Ascending aorta (tissue), 2 donors: Measurements from ENCODE around the gene FHOD3. TPM values are rescaled to one million over a fixed set of nuclear protein-coding genes. Genes with fewer than 3 reads are reported as not detected.

Source experiments
- DNase-seq, 2 donors: peaks; one replicate each; pipeline ENCODE4 v3.0.0-alpha.2; 2019; ENCODE audit warnings: low spot score in 2 of 2
- H3K27ac ChIP-seq, 2 donors: fragments of 200-600 bp; sonication (generic); one replicate each; pipeline ENCODE4 v1.5.1; 2016 to 2017; ENCODE audit warnings: mild to moderate bottlenecking in 1 of 2
- H3K27me3 ChIP-seq: fragments of 200-600 bp; sonication (generic); one replicate; pipeline ENCODE4 v1.5.1; 2017
- H3K36me3 ChIP-seq, 2 donors: fragments of 200-600 bp; sonication (generic); one replicate each; pipeline ENCODE4 v1.5.1; 2016
- H3K4me1 ChIP-seq, 2 donors: fragments of 200-600 bp; sonication (generic); one replicate each; pipeline ENCODE4 v1.5.1; 2016 to 2017; ENCODE audit warnings: mild to moderate bottlenecking in 1 of 2
- H3K4me3 ChIP-seq, 2 donors: fragments of 200-600 bp; sonication (generic); one replicate each; pipeline ENCODE4 v1.5.1; 2016 to 2017; ENCODE audit warnings: mild to moderate bottlenecking in 1 of 2
- H3K9me3 ChIP-seq, 2 donors: fragments of 200-600 bp; sonication (generic); one replicate each; pipeline ENCODE4 v1.5.1; 2016
- CTCF ChIP-seq, 3 experiments: fragments of 200-600 bp in 2 of 3; fragments of 450-650 bp in 1 of 3; sonication (generic) in 2 of 3; IDR thresholded peaks; one replicate each; pipeline ENCODE4 v1.5.1; 2016 to 2019; ENCODE audit warnings: antibody characterized with exemption in 3 of 3, mild to moderate bottlenecking in 1 of 3, moderate library complexity in 1 of 3
- intact Hi-C: fragments of 100-400 bp; cut with DNase I; formaldehyde crosslinking; loops from one replicate; pipeline ENCODE4 v1.15.1; 2023
- total RNA-seq: library from RNA; depleted of rRNA; stranded (reverse); fragments of >200 nt; gene quantifications from one replicate; pipeline ENCODE4 v1.1.0, GENCODE V29; 2016

The FHOD3 gene
- total RNA-seq, 1 donor from 2014 or later = 12.7 TPM

- no peak overlapping the region for H3K4me3 ChIP-seq
- no peaks in the 10 kb centered on the region for H3K9me3 ChIP-seq
- peaks cover 0 to under 1% of the 10 kb centered on the region in 2 donors for H3K4me1 ChIP-seq
- no peak for TF ChIP-seq CTCF (IDR thresholded peaks at IDR 0.05)
- H3K36me3 ChIP-seq = peaks cover 26 to 61% of the 10 kb centered on the region in 2 donors
- DNase-seq = no peak
- intact Hi-C loops = no loop called here
- no peaks in the 10 kb centered on the region for H3K27me3 ChIP-seq
- no peak overlapping the region for H3K27ac ChIP-seq
Measured at GRCh38 chr18:36792634-36793283, 495.2 kb downstream of the FHOD3 start.

DNA sequence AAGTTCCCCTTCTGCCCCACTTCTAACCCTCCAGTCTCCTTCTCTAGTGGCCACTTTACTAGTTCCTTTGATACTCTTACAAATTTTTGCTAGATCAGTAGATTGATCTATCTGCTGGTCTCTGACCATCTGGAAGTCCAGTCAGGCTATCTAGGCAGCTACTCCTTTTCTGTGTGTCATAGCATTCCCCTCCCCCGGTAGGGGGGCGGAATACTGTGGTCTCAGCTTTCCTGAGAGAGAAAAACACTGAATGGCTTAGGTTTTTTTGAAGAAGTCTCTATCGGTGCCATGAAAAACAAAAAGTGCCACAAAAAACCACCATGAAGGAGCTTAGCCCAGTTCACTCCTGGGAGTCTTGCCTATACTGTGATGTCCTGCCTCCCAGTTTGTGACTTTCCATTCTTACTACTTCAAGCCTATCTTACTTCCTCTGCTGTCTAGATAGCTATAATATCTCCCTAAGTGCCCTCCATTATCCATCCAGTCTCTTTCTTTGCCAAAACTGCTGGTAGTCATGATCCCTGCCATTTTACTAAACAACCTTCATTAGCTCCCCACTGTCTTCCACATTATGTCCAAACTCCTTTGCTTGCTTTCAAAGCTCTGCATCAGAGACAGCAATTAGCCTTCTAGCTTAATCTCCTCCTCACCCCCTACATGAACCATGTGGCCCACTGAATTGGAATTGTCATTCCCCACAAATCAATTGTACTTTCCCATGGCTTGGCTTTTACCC lies 501.4 kb downstream of the FHOD3 start:
- H3K36me3 ChIP-seq = peaks cover 32 to 81% of the 10 kb centered on the region in 2 donors
- no peaks in the 10 kb centered on the region for H3K9me3 ChIP-seq
- H3K4me3 ChIP-seq = no peak overlapping the region
- no peaks in the 10 kb centered on the region for H3K4me1 ChIP-seq
- TF ChIP-seq CTCF (IDR thresholded peaks at IDR 0.05) = no peak
- intact Hi-C loops = no loop called here
- no peak for DNase-seq
- H3K27me3 ChIP-seq = no peaks in the 10 kb centered on the region
- H3K27ac ChIP-seq = no peak overlapping the region

GRCh38 chr18:36805105-36805504 lies 507.6 kb downstream of the FHOD3 start:
- Histone ChIP-seq H3K9me3 (no peaks in the 10 kb centered on the region), H3K4me3 (no peak overlapping the region), H3K27me3 (no peaks in the 10 kb centered on the region), H3K27ac (no peak overlapping the region), H3K4me1 (no peaks in the 10 kb centered on the region), H3K36me3 (peaks cover 23 to 48% of the 10 kb centered on the region in 2 donors)
- intact Hi-C loops = loop anchor here (5.0 kb wide), 2 partner anchors 118 to 508 kb away; partner anchors contain the start of gene FHOD3
- no peak for TF ChIP-seq CTCF (IDR thresholded peaks at IDR 0.05)
- DNase-seq = no peak

GRCh38 chr18:36808681-36809080 lies 511.2 kb downstream of the FHOD3 start:
- intact Hi-C loops = loop anchor here (1.0 to 5.0 kb wide), 4 partner anchors 22 to 511 kb away; partner anchors contain the start of gene FHOD3
- no peaks in the 10 kb centered on the region for H3K27me3 ChIP-seq
- no peaks in the 10 kb centered on the region for H3K4me1 ChIP-seq
- no peaks in the 10 kb centered on the region for H3K9me3 ChIP-seq
- no peak overlapping the region for H3K27ac ChIP-seq
- no peak for TF ChIP-seq CTCF (IDR thresholded peaks at IDR 0.05)
- peaks cover 23 to 34% of the 10 kb centered on the region in 2 donors for H3K36me3 ChIP-seq
- DNase-seq = no peak
- H3K4me3 ChIP-seq = no peak overlapping the region

- no peak overlapping the region for H3K27ac ChIP-seq
- H3K27me3 ChIP-seq = no peaks in the 10 kb centered on the region
- H3K4me3 ChIP-seq = no peak overlapping the region
- H3K36me3 ChIP-seq = peaks cover 22 to 28% of the 10 kb centered on the region in 2 donors
- no peak for DNase-seq
- H3K9me3 ChIP-seq = no peaks in the 10 kb centered on the region
- peak; percentile 66 to 83 (median 68) for TF ChIP-seq CTCF (IDR thresholded peaks at IDR 0.05)
- intact Hi-C loops = loop anchor here (1.0 to 5.0 kb wide), 4 partner anchors 23 to 512 kb away; partner anchors contain the start of gene FHOD3
- H3K4me1 ChIP-seq = no peaks in the 10 kb centered on the region
Measured at GRCh38 chr18:36809590-36810381, 512.3 kb downstream of the FHOD3 start.
